CD4-positive, alpha-beta T cell (primary cell): Measurements from ENCODE around the gene SSTR4. TPM values are rescaled to one million over a fixed set of nuclear protein-coding genes. Genes with fewer than 3 reads are reported as not detected.

Source experiments
- ATAC-seq: fragments of 200-7000 bp; cut with Tn5 transposase; one replicate; pipeline ENCODE4 v1.10.0; 2022; ENCODE audit warnings: mild to moderate bottlenecking; ENCODE audit not compliant: poor library complexity
- CTCF ChIA-PET: fragments of 350-600 bp; sonication (Branson Sonifier 250); formaldehyde crosslinking; loops from one replicate; lab custom pipeline; 2021; ENCODE audit warnings: antibody characterized with exemption, inconsistent platforms; lab: Charles Lee
- POLR2A ChIA-PET: fragments of 350-600 bp; sonication (Branson Sonifier 250); formaldehyde crosslinking; loops from one replicate; lab custom pipeline; 2021; ENCODE audit warnings: antibody characterized with exemption, inconsistent platforms; lab: Charles Lee
- DNase-seq, 14 experiments: peaks; one replicate each; pipeline ENCODE4 v3.0.0-alpha.2; 2013 to 2020; ENCODE audit warnings: mixed read lengths in 2 of 14
- H3K27ac ChIP-seq, 2 donors: one replicate each; pipeline versions ENCODE4 v1.5.1 to v1.7.0; 2013; ENCODE audit warnings: low read length in 2 of 2, low read depth in 1 of 2, mild to moderate bottlenecking in 1 of 2
- H3K27me3 ChIP-seq, 2 experiments: 1 replicate in 1 of 2; 2 replicates in 1 of 2; pipeline versions ENCODE4 v1.6.1 to v1.7.0; 2013; ENCODE audit warnings: low read length in 2 of 2, control low read depth in 1 of 2, mild to moderate bottlenecking in 1 of 2, moderate library complexity in 1 of 2; ENCODE audit not compliant: insufficient read depth in 2 of 2, control insufficient read depth in 1 of 2
- H3K36me3 ChIP-seq: one replicate; pipeline ENCODE4 v1.6.1; 2013; ENCODE audit warnings: low read length, control low read depth; ENCODE audit not compliant: insufficient read depth
- H3K4me1 ChIP-seq: one replicate; pipeline ENCODE4 v1.6.1; 2013; ENCODE audit warnings: low read length, control low read depth; ENCODE audit not compliant: insufficient read depth
- H3K4me3 ChIP-seq: one replicate; pipeline ENCODE4 v1.5.1; 2013; ENCODE audit warnings: mild to moderate bottlenecking, low read length, moderate library complexity
- H3K9me3 ChIP-seq, 2 experiments: 1 replicate in 1 of 2; 2 replicates in 1 of 2; pipeline versions ENCODE4 v1.6.1 to v1.7.0; 2013; ENCODE audit warnings: low read length in 2 of 2, mild to moderate bottlenecking in 2 of 2, control low read depth in 1 of 2, moderate library complexity in 1 of 2; ENCODE audit not compliant: control insufficient read depth in 1 of 2, insufficient read depth in 1 of 2
- H3K27ac Mint-ChIP-seq: one replicate; pipeline ENCODE4 v1.8.0; 2020; ENCODE audit warnings: mixed read lengths
- H3K27me3 Mint-ChIP-seq: one replicate; pipeline ENCODE4 v1.8.0; 2021; ENCODE audit warnings: mixed read lengths
- H3K36me3 Mint-ChIP-seq: one replicate; pipeline ENCODE4 v1.8.0; 2021; ENCODE audit warnings: low read depth, mixed read lengths
- H3K4me1 Mint-ChIP-seq: one replicate; pipeline ENCODE4 v1.8.0; 2021; ENCODE audit warnings: low read depth, mixed read lengths
- H3K4me3 Mint-ChIP-seq: one replicate; pipeline ENCODE4 v1.8.0; 2020; ENCODE audit warnings: mild to moderate bottlenecking, mixed read lengths
- H3K9me3 Mint-ChIP-seq: one replicate; pipeline ENCODE4 v1.8.0; 2020; ENCODE audit warnings: mixed read lengths
- CTCF ChIP-seq: fragments of 200-600 bp; IDR thresholded peaks from one replicate; pipeline ENCODE4 v1.8.0; 2022; ENCODE audit warnings: antibody characterized with exemption, mild to moderate bottlenecking
- intact Hi-C, 2 experiments: fragments of 100-400 bp; cut with DNase I in 1 of 2; cut with micrococcal nuclease in 1 of 2; formaldehyde crosslinking; loops; one replicate each; pipeline versions ENCODE4 v1.15.1 to v1.9.0; 2023 to 2025; cut with DNase I, micrococcal nuclease
- total RNA-seq, 174 experiments: library from RNA in 2 of 174; stranded (reverse) in 2 of 174; gene quantifications; one replicate each; pipeline ENCODE4 v1.2.3 and lab custom pipeline; 2021 to 2026

The SSTR4 gene
- total RNA-seq, 2 experiments from 2014 or later: not detected

GRCh38 chr20:23018941-23019340 lies 16.2 kb upstream of the SSTR4 start:
- DNase-seq (no peak), ATAC-seq (no peak)
- CTCF ChIA-PET: interaction anchor here (0.6 kb wide), 1 partner anchor 134 kb away, joined by 3 read pairs; no protein-coding TSS in a partner anchor
- peaks cover 0 to 5% of the 10 kb centered on the region in 2 experiments for H3K9me3 ChIP-seq
- TF ChIP-seq CTCF: no peak
- H3K27ac ChIP-seq: no peak overlapping the region
- no peaks in the 10 kb centered on the region for H3K9me3 Mint-ChIP-seq
- H3K27me3 ChIP-seq: no peaks in the 10 kb centered on the region
- no peaks in the 10 kb centered on the region for H3K27me3 Mint-ChIP-seq
- H3K4me3 ChIP-seq: no peak overlapping the region
- intact Hi-C loops: no loop called here
- POLR2A ChIA-PET: no interaction called here
- no peaks in the 10 kb centered on the region for H3K4me1 Mint-ChIP-seq
- no peak overlapping the region for H3K4me3 Mint-ChIP-seq
- no peak overlapping the region for H3K27ac Mint-ChIP-seq
- H3K36me3 ChIP-seq: no peaks in the 10 kb centered on the region
- no peaks in the 10 kb centered on the region for H3K36me3 Mint-ChIP-seq
- H3K4me1 ChIP-seq: no peaks in the 10 kb centered on the region

- H3K36me3 Mint-ChIP-seq: no peaks in the 10 kb centered on the region
- no peak overlapping the region for H3K27ac ChIP-seq
- no peak for ATAC-seq
- H3K27me3 Mint-ChIP-seq: no peaks in the 10 kb centered on the region
- TF ChIP-seq CTCF: no peak
- ChIA-PET POLR2A (no interaction called here), CTCF (no interaction called here)
- H3K36me3 ChIP-seq: no peaks in the 10 kb centered on the region
- no peak overlapping the region for H3K27ac Mint-ChIP-seq
- no peak overlapping the region for H3K4me3 ChIP-seq
- no peaks in the 10 kb centered on the region for H3K27me3 ChIP-seq
- peaks cover 0 to 5% of the 10 kb centered on the region in 2 experiments for H3K9me3 ChIP-seq
- H3K4me1 Mint-ChIP-seq: no peaks in the 10 kb centered on the region
- no peak for DNase-seq
- no peaks in the 10 kb centered on the region for H3K9me3 Mint-ChIP-seq
- H3K4me3 Mint-ChIP-seq: no peak overlapping the region
- intact Hi-C loops: no loop called here
- H3K4me1 ChIP-seq: no peaks in the 10 kb centered on the region
Measured at GRCh38 chr20:23019403-23019802, 15.7 kb upstream of the SSTR4 start.

GRCh38 chr20:23020230-23021018 lies 14.7 kb upstream of the SSTR4 start:
- Mint-ChIP-seq H3K4me3 (no peak overlapping the region), H3K27me3 (no peaks in the 10 kb centered on the region), H3K27ac (no peak overlapping the region), H3K4me1 (no peaks in the 10 kb centered on the region), H3K9me3 (no peaks in the 10 kb centered on the region), H3K36me3 (no peaks in the 10 kb centered on the region)
- H3K4me3 ChIP-seq: no peak overlapping the region
- intact Hi-C loops: no loop called here
- peaks cover 0 to 5% of the 10 kb centered on the region in 2 experiments for H3K9me3 ChIP-seq
- no peak overlapping the region for H3K27ac ChIP-seq
- CTCF ChIA-PET: no interaction called here
- no peaks in the 10 kb centered on the region for H3K4me1 ChIP-seq
- POLR2A ChIA-PET: no interaction called here
- no peak for TF ChIP-seq CTCF
- ATAC-seq: no peak
- DNase-seq: no peak
- H3K36me3 ChIP-seq: no peaks in the 10 kb centered on the region
- H3K27me3 ChIP-seq: no peaks in the 10 kb centered on the region
